Ishikawa (cell line): ENCODE measurements around the gene ARPP21.

ENCODE experiments used
- CEBPB ChIP-seq: IDR thresholded peaks from 2 replicates; pipeline ENCODE4 v1.6.1; 2012
- EGR1 ChIP-seq: IDR thresholded peaks from 2 replicates; pipeline ENCODE4 v1.6.1; 2012
- EP300 ChIP-seq: IDR thresholded peaks from 2 replicates; pipeline ENCODE4 v1.6.1; 2012; ENCODE audit warnings: borderline replicate concordance
- FOXM1 ChIP-seq: IDR thresholded peaks from 2 replicates; pipeline ENCODE4 v1.6.1; 2012; ENCODE audit warnings: low read depth, borderline replicate concordance
- MAX ChIP-seq: IDR thresholded peaks from 2 replicates; pipeline ENCODE4 v1.6.1; 2012
- NFIC ChIP-seq: IDR thresholded peaks from 2 replicates; pipeline ENCODE4 v1.6.1; 2012
- RAD21 ChIP-seq: IDR thresholded peaks from 2 replicates; pipeline ENCODE4 v1.6.1; 2012; ENCODE audit warnings: low read depth
- REST ChIP-seq: IDR thresholded peaks from 2 replicates; pipeline ENCODE4 v1.6.1; 2012; ENCODE audit warnings: low read depth, mild to moderate bottlenecking
- TAF1 ChIP-seq: IDR thresholded peaks from 2 replicates; pipeline ENCODE4 v1.6.1; 2012; ENCODE audit warnings: low read depth, mild to moderate bottlenecking
- TEAD4 ChIP-seq: IDR thresholded peaks from 2 replicates; pipeline ENCODE4 v1.6.1; 2012
- YY1 ChIP-seq: IDR thresholded peaks from 2 replicates; pipeline ENCODE4 v1.6.1; 2012; ENCODE audit warnings: low read depth
- ZBTB7A ChIP-seq: IDR thresholded peaks from 2 replicates; pipeline ENCODE4 v1.6.1; 2012; ENCODE audit warnings: low read depth

- TF ChIP-seq EGR1: no peak
- TF ChIP-seq RAD21: no peak
- TF ChIP-seq EP300: no peak
- no peak for TF ChIP-seq TAF1
- no peak for TF ChIP-seq MAX
- no peak for TF ChIP-seq CEBPB
- TF ChIP-seq REST: no peak
- TF ChIP-seq ZBTB7A: no peak
- TF ChIP-seq NFIC: no peak
- TF ChIP-seq FOXM1: no peak
- no peak for TF ChIP-seq TEAD4
- no peak for TF ChIP-seq YY1
Measured at GRCh38 chr3:35744419-35744818, 105.1 kb downstream of the ARPP21 start.
